Activated CD8-positive, alpha-beta T cell treated with anti-CD3 and anti-CD28 coated beads for 36 hours (primary cell): ENCODE measurements around the gene LRBA. TPM values are rescaled to one million over a fixed set of nuclear protein-coding genes. Genes with fewer than 3 reads are reported as not detected.

Source experiments
- ATAC-seq: fragments of 200-7000 bp; cut with Tn5 transposase; one replicate; pipeline ENCODE4 v1.10.0; 2021; ENCODE audit warnings: mild to moderate bottlenecking, moderate library complexity
- CTCF ChIA-PET: fragments of 350-600 bp; sonication (Branson Sonifier 250); formaldehyde crosslinking; loops from one replicate; lab custom pipeline; 2021; ENCODE audit warnings: antibody characterized with exemption; lab: Charles Lee
- POLR2A ChIA-PET: fragments of 350-600 bp; sonication (Branson Sonifier 250); formaldehyde crosslinking; loops from one replicate; lab custom pipeline; 2021; ENCODE audit warnings: antibody characterized with exemption; lab: Charles Lee
- DNase-seq: peaks from one replicate; pipeline ENCODE4 v3.0.0-alpha.2; 2020
- H3K27ac Mint-ChIP-seq: one replicate; pipeline ENCODE4 v1.8.0; 2021; ENCODE audit warnings: mild to moderate bottlenecking, mixed read lengths
- H3K27me3 Mint-ChIP-seq: one replicate; pipeline ENCODE4 v1.8.0; 2021; ENCODE audit warnings: mixed read lengths
- H3K36me3 Mint-ChIP-seq: one replicate; pipeline ENCODE4 v1.8.0; 2021; ENCODE audit warnings: low read depth, mixed read lengths
- H3K4me1 Mint-ChIP-seq: one replicate; pipeline ENCODE4 v1.8.0; 2021; ENCODE audit warnings: low read depth, mixed read lengths
- H3K4me3 Mint-ChIP-seq: one replicate; pipeline ENCODE4 v1.8.0; 2021; ENCODE audit warnings: mild to moderate bottlenecking, moderate library complexity, mixed read lengths
- H3K9me3 Mint-ChIP-seq: one replicate; pipeline ENCODE4 v1.8.0; 2021; ENCODE audit warnings: mixed read lengths
- CTCF ChIP-seq: fragments of 200-600 bp; IDR thresholded peaks from one replicate; pipeline ENCODE4 v1.8.0; 2022; ENCODE audit warnings: antibody characterized with exemption, mild to moderate bottlenecking
- intact Hi-C: fragments of 100-400 bp; cut with micrococcal nuclease; formaldehyde crosslinking; loops from one replicate; pipeline ENCODE4 v1.10.0; 2022
- total RNA-seq, 2 experiments: library from RNA; stranded (reverse); gene quantifications; one replicate each; pipeline ENCODE4 v1.2.3, GENCODE V29; 2021

LRBA gene
- total RNA-seq, 2 experiments from 2014 or later, result 48.1 to 52.5 TPM

GRCh38 chr4:150694438-150694837, 320.6 kb downstream of the LRBA start:
- DNase-seq (no peak), ATAC-seq (peak; percentile 39)
- no peaks in the 10 kb centered on the region for H3K9me3 Mint-ChIP-seq
- TF ChIP-seq CTCF, result no peak
- H3K27ac Mint-ChIP-seq, result peak overlapping the region; percentile 13
- CTCF ChIA-PET, result interaction anchor here (0.7 kb wide), 1 partner anchor 8 kb away, joined by 3 read pairs; no protein-coding TSS in a partner anchor
- H3K27me3 Mint-ChIP-seq, result no peaks in the 10 kb centered on the region
- peaks cover 13% of the 10 kb centered on the region for H3K36me3 Mint-ChIP-seq
- intact Hi-C loops, result no loop called here
- POLR2A ChIA-PET, result no interaction called here
- peaks cover 6% of the 10 kb centered on the region for H3K4me1 Mint-ChIP-seq
- H3K4me3 Mint-ChIP-seq, result no peak overlapping the region

GRCh38 chr4:150683775-150684350, 331.2 kb downstream of the LRBA start:
- intact Hi-C loops, result no loop called here
- Mint-ChIP-seq H3K27me3 (no peaks in the 10 kb centered on the region), H3K4me1 (no peaks in the 10 kb centered on the region), H3K9me3 (no peaks in the 10 kb centered on the region), H3K36me3 (peaks cover 13% of the 10 kb centered on the region), H3K4me3 (no peak overlapping the region), H3K27ac (no peak overlapping the region)
- ATAC-seq, result no peak
- POLR2A ChIA-PET, result no interaction called here
- TF ChIP-seq CTCF, result no peak
- CTCF ChIA-PET, result no interaction called here
- no peak for DNase-seq

GRCh38 chr4:150682126-150682525, 333.0 kb downstream of the LRBA start:
- intact Hi-C loops, result no loop called here
- no peak for ATAC-seq
- Mint-ChIP-seq H3K27ac (no peak overlapping the region), H3K9me3 (no peaks in the 10 kb centered on the region), H3K4me1 (no peaks in the 10 kb centered on the region), H3K36me3 (peaks cover 13% of the 10 kb centered on the region), H3K27me3 (no peaks in the 10 kb centered on the region), H3K4me3 (no peak overlapping the region)
- DNase-seq, result no peak
- ChIA-PET POLR2A (no interaction called here), CTCF (no interaction called here)
- no peak for TF ChIP-seq CTCF

- TF ChIP-seq CTCF, result no peak
- ChIA-PET POLR2A (no interaction called here), CTCF (no interaction called here)
- H3K27ac Mint-ChIP-seq, result no peak overlapping the region
- no peak for DNase-seq
- peaks cover 13% of the 10 kb centered on the region for H3K36me3 Mint-ChIP-seq
- intact Hi-C loops, result no loop called here
- no peaks in the 10 kb centered on the region for H3K27me3 Mint-ChIP-seq
- no peak overlapping the region for H3K4me3 Mint-ChIP-seq
- no peaks in the 10 kb centered on the region for H3K9me3 Mint-ChIP-seq
- ATAC-seq, result no peak
- H3K4me1 Mint-ChIP-seq, result no peaks in the 10 kb centered on the region
Measured at GRCh38 chr4:150681063-150681462, 334.0 kb downstream of the LRBA start.

- H3K27me3 Mint-ChIP-seq, result no peaks in the 10 kb centered on the region
- intact Hi-C loops, result no loop called here
- no peak overlapping the region for H3K27ac Mint-ChIP-seq
- no peaks in the 10 kb centered on the region for H3K9me3 Mint-ChIP-seq
- POLR2A ChIA-PET, result no interaction called here
- TF ChIP-seq CTCF, result no peak
- ATAC-seq (no peak), DNase-seq (no peak)
- peaks cover 13% of the 10 kb centered on the region for H3K36me3 Mint-ChIP-seq
- no peaks in the 10 kb centered on the region for H3K4me1 Mint-ChIP-seq
- CTCF ChIA-PET, result no interaction called here
- H3K4me3 Mint-ChIP-seq, result no peak overlapping the region
Measured at GRCh38 chr4:150680651-150681050, 334.4 kb downstream of the LRBA start.
